Limb (tissue), 2 donors: ENCODE results near the gene RNF26.

Experiments used
- DNase-seq, 2 donors: peaks; one replicate each; pipeline ENCODE4 v3.0.0-alpha.2; 2016; ENCODE audit errors: extremely low spot score in 2 of 2

RNF26 gene

DNA sequence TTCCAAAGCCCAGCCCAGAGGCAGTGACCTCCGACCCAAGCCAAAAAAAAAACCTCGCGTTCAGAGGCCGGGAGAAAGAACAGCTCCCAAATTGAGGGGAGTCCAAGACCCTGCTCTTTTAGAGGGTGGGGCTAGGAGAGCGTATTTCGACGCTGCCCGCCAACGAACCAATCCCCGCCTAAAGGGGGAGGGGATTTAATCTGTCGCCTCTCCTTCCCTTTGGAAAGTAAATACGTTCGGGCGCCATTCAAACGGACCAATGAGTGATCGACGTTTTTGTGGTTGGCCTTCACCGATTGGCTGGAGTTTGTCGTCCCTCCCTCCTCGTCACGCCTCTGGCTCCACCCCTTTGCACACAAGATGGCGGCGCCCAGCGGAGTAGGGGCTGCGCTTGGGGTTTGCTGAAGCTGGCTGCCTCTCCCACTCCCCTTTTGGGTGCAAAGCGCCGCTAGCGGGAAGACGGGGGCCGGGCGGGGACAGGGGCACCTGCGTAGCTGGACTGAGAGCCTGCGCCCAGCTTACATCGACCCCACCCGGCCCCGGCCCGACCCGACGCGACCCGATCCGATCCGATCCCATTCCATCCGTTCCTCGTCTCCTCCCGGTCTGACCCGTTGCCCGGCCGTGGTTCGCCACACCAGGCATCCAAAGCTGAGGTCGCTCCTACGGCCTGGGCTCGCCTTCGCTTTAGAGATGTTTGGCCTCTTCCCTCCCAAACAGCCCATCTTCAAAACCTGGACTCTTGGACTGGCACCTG is at the start of gene RNF26:
Gene RNF26, plus strand, starts transcription at position 354 of the 757 bp plus-strand sequence. CDS start 596 bp downstream, outside the sequence.
- peak; percentile 95 to 98 for DNase-seq

GRCh38 chr11:119285431-119285830 is 48.9 kb upstream of the RNF26 start:
- DNase-seq, result no peak

- no peak for DNase-seq
Observed at GRCh38 chr11:119288219-119288618, 46.1 kb upstream of the RNF26 start.

- no peak for DNase-seq
Observed at GRCh38 chr11:119290894-119291497, 43.3 kb upstream of the RNF26 start.

DNA sequence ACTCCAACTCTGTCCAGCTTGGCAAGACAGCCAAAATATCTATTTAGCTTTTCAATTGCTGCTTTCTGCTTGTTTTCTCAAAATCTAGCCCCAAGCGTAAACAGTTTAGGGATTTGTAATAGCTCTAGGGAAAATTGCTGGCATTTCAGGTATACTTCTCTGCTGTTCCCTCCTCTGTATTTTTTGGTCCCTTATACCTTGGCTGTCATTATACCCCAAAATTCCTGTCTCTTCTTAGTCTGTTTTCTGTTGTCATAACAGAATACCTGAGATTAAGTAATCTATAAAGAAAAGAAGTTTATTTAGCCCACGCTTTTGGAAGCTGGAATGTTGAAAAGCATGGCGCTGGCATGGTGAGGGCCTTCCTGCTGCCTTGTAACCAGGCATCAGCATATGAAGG is 40.9 kb upstream of the RNF26 start:
- no peak for DNase-seq

GRCh38 chr11:119295178-119295577 is 39.1 kb upstream of the RNF26 start:
- DNase-seq, result no peak

- no peak for DNase-seq
Observed at GRCh38 chr11:119297938-119298337, 36.4 kb upstream of the RNF26 start.

GRCh38 chr11:119298726-119299125 is 35.6 kb upstream of the RNF26 start:
- peak in 1 of 2 donors; percentile 65 for DNase-seq

DNA sequence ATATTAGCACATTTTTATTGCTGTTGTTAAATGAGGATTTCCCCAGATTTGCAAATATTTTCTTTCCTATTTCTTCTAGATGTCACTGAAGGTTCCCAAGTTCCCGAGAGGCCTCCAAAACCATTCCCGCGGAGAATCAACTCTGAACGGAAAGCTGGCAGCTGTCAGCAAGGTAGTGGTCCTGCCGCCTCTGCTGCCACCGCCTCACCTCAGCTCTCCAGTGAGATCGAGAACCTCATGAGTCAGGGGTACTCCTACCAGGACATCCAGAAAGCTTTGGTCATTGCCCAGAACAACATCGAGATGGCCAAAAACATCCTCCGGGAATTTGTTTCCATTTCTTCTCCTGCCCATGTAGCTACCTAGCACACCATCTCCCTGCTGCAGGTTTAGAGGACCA is 34.9 kb upstream of the RNF26 start:
- DNase-seq, result no peak

DNA sequence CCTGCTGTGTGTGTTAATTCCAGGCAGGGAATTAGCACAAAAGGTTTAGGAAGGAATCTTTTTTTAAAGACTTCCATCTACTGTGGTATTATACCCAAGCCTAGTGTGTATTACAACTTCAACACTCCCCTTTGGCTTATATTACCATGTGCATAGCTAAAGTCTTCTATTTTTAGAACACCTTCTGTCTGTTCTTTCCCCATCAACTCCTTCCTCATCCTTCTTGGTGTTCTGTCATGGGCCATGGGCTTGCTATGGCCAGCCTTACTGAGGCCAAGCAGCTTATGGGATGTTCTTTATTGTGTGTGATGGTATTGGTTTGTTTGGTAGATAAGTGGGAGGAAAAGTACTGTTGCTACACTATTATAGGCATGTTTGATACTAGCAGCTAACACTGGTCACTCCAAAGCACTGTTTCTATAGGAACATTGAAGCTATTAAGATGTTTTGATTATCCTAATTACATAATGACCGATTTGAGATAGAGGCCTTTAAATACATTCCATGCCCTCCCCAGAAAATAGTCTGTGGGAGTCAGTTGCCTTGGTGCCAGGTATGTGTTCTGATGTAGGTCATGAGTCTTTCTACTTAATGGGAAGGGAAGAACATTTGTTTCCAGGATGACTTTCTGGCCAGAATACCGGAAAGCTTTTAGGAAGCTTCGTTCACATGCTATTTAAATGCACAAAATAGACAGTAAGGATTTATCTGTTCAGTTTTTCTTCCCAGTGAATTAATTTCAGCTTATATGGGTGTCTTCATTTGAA is 33.9 kb upstream of the RNF26 start:
- DNase-seq, result no peak

DNA sequence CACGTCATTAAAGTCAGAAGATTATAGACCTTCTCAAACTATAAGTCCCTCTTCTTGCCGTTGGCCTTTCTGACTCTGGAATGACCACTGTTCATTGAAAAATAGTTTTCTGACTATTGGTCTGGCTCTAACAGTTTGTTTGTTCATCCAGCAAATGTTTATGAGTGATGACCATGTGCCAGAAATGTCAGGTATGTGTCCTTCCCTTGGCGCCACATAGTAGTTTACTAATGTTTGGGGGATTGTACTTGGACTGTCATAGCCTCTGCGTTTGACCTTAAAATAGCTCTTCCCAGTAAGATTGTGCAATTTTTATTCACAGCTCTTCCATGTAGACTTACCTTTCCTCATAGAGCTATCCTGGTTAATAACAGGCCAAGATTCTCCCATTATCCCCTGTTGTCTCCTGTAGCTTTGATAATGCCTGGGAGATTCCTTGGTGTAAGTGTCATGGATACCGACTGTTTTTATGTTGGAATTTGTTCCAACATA is 31.1 kb upstream of the RNF26 start:
- no peak for DNase-seq

GRCh38 chr11:119305556-119306372 is 28.6 kb upstream of the RNF26 start:
- no peak for DNase-seq

DNA sequence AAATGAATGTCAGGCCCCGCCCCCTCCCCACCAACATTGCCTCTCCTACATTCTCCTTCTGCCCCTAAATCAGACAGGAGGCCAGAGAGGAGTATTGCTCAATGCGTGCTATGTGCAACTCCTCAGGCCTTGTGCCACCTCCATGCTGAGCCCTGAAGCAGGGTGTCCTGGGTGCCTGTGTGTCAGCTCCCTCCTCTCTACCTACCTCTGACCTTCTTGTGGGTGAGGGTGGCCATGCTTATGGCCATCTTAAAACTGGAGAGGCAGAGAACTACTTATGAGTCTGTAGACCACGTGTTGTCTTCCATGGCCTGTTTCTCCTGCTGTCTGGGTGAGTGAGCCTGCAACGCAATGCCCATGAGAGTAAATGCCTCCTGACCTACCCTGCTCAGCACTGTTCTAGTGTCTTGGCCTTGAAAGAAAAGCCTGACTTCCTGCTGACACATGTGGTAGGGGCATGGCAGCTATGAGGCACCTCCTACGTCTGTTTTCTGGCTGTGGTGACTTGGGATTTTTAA is 27.9 kb upstream of the RNF26 start:
- no peak for DNase-seq

DNA sequence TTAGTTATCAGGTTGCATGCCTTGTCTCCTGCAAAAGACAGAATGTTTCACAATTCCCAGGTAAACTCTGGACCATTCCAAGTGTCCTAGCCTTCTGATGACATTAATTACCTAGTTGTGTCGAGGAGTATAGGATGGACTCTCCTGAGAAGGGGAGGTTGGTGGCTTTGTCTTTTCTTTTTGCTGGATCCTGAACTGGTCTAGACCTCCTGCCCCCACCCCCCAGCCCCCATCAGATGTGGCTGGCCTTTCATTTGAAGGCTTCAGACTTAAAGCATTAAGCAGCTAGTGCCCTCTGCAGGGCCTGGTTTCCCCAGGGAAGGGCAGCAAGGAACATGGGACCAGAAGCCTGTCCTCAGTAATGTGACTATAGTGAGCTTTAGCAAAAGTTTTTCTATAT is 27.1 kb upstream of the RNF26 start:
- DNase-seq, result no peak

DNA sequence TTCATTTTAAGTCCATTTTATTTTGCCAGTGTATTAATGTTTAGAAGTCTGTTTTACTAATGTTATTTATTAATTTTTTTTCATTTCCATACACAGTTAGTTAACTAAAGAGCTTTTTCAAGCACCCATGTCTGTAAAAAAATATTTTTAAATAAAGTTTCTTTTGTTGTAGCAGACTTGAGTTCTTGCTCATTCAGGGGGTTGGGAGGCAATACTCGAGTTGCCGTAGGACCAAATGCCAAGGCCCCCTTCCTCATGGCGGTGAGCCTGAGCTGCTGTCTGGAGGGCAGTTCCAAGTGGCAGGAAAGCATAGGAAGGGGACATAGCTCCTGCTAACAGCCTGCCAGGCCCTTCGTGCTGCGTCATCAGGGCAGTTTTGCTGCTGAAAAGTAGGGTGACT is 26.4 kb upstream of the RNF26 start:
- DNase-seq, result no peak

DNA sequence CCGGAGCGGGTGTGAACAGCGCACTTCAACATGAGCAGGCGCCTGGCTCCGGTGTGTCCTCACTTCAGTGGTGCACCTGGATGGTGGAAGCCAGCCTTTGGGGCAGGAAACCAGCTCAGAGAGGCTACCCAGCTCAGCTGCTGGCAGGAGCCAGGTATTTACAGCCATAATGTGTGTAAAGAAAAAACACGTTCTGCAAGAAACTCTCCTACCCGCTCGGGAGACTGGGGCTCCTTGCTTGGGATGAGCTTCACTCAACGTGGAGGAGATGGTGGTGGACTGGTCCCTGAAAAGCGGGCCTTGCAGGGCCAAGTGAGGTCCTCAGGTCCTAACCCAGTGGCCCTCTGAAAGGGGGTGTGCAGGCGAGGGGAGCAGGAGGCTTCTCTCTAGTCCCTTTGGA is 24.9 kb upstream of the RNF26 start:
- no peak for DNase-seq

DNA sequence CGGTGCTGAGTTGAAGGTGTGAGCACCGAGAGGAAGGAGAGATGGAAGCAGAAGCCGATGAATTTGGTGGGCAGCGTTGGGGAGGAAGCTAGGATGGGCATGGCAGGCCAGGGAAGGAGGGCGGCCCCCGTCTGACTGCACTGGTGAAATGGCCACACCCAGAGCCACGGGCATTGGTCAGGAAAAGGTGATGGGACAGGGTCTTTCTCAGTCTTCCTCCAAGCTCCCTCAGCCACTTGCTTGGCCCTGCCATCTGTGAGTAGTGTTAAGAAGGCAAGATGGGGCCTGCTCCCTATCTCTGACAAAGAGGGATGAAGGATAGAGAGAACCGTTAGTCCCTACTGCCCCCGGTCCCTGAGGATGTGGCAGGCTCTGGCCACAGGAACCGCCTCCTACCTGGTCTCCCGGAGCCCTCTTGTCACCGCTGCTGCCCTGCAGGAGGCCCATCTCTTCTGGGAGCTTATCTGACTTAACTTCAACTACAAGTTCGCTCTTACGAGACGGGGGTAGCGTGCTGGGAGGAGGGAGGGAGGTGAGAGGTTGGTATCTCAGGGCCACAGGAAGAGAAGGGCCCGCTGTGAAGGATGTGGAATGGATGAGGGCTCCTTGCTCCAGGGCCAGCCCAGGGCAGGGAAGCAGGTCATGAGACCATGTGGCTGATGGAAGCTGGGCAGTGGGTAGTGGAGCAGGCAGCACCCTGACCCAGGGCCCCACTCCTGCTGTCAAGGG is 24.2 kb upstream of the RNF26 start:
- no peak for DNase-seq

DNA sequence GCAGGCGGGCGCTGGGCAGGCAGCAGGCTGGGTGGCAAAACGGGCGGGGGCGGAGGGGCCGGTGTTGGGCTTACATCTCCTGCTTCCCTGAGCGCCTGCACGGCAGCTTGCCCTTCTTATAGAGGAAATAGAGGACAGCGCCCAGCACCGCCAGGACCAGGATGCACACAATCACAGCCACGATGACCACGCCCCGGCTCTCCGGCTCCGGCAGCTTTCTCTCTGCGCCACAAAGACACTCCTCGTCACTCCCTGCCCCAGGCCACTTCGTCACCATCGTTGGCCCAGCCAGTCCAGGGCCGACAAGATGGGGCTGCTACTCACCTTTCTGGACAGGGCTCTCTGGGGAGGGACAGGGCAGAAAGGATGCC is 23.7 kb upstream of the RNF26 start:
- DNase-seq, result no peak

GRCh38 chr11:119314726-119315125 is 19.6 kb upstream of the RNF26 start:
- no peak for DNase-seq

DNA sequence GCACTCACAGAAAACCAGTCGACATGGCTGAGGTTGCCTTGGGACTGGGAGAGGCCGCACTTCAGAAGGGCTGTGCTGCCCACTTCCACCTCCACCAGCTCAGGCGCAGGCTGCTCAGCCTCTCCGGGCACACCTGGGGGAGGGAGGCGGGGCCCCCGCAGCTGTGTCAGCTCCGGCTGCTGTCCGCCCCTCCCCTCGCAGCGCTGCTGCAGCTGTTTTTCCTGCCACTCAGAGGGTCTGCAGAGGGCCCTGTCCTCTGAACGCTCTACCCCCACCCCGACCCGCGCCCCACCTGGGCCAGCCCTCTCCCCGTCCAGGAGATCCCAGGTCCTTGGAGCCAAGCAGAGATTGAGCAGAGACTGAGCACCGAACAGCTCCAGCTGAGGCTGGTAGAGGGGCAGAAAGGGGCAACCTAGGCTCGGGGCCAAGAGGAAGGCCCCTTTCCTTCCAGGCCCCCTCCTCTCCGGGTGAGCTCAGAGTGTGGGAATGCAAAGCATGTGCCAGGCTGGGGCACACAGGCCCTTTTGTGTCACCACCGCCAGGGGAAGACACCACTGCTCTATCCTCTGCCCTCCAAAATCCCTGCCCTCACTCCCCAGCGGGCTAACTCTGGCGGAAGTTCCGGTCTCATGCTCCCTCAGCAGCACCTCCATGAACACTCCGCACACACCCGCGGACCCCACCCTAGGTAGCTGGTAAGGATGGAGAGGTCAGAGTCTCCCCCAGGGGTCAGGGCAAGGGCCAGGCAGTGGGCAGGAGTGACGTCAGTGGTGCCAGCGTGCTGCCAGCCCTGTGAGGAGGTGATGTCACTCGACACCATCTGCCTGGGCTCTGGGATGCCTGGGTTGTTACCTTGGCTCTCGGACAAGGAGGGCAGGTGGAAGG is 19.0 kb upstream of the RNF26 start:
- peak; percentile 51 to 79 for DNase-seq
